Panc1 (cell line): ENCODE results near the gene ATP5PB.

Source experiments
- POLR2AphosphoS5 ChIP-seq: IDR thresholded peaks from 2 replicates; pipeline ENCODE4 v1.6.1; 2012; ENCODE audit warnings: mild to moderate bottlenecking, low read depth, low read length, moderate library complexity
- SIN3A ChIP-seq: IDR thresholded peaks from 2 replicates; pipeline ENCODE4 v1.6.1; 2012; ENCODE audit warnings: low read depth, mild to moderate bottlenecking, low read length, moderate library complexity, borderline replicate concordance; ENCODE audit not compliant: insufficient read depth
- TCF7L2 ChIP-seq: IDR thresholded peaks from 2 replicates; pipeline ENCODE4 v1.6.1; 2011; ENCODE audit warnings: mild to moderate bottlenecking, low read depth, low read length, inconsistent platforms
- TF ChIP-seq, protein P1 (sequence below): fragments of 450-650 bp; IDR thresholded peaks from 2 replicates; pipeline ENCODE4 v1.5.1; 2017; ENCODE audit warnings: mild to moderate bottlenecking

DNA sequence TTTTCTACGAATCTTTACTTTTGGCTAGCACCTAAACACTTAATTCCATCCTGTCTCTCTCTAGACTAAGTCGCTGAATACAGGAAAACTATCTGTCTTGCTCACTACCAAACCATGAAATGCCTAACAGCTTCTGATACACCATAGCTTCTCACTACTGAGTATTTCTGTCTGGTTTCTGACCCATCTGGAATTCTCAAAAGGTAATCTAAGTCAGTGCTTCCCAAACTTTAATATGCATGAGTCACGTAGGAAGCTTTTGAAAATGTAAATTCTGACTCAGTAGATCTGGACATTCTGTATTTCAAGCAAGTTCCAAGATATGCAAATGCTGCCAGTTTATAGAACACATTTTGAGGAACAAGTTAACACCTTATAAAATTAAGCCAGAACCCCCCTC, 12.5 kb upstream of the ATP5PB start:
- TF ChIP-seq, protein P1, sequence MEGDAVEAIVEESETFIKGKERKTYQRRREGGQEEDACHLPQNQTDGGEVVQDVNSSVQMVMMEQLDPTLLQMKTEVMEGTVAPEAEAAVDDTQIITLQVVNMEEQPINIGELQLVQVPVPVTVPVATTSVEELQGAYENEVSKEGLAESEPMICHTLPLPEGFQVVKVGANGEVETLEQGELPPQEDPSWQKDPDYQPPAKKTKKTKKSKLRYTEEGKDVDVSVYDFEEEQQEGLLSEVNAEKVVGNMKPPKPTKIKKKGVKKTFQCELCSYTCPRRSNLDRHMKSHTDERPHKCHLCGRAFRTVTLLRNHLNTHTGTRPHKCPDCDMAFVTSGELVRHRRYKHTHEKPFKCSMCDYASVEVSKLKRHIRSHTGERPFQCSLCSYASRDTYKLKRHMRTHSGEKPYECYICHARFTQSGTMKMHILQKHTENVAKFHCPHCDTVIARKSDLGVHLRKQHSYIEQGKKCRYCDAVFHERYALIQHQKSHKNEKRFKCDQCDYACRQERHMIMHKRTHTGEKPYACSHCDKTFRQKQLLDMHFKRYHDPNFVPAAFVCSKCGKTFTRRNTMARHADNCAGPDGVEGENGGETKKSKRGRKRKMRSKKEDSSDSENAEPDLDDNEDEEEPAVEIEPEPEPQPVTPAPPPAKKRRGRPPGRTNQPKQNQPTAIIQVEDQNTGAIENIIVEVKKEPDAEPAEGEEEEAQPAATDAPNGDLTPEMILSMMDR, result no peak
- TF ChIP-seq TCF7L2, result no peak
- TF ChIP-seq POLR2AphosphoS5, result no peak
- TF ChIP-seq SIN3A, result no peak
